ENCODE measurements around the gene PROSER3. TPM values are rescaled to one million over a fixed set of nuclear protein-coding genes. Genes with fewer than 3 reads are reported as not detected.

Gene PROSER3
- total and polyA plus RNA-seq, 2 experiments from 2014 or later = 2.7 to 12.6 TPM

DNA sequence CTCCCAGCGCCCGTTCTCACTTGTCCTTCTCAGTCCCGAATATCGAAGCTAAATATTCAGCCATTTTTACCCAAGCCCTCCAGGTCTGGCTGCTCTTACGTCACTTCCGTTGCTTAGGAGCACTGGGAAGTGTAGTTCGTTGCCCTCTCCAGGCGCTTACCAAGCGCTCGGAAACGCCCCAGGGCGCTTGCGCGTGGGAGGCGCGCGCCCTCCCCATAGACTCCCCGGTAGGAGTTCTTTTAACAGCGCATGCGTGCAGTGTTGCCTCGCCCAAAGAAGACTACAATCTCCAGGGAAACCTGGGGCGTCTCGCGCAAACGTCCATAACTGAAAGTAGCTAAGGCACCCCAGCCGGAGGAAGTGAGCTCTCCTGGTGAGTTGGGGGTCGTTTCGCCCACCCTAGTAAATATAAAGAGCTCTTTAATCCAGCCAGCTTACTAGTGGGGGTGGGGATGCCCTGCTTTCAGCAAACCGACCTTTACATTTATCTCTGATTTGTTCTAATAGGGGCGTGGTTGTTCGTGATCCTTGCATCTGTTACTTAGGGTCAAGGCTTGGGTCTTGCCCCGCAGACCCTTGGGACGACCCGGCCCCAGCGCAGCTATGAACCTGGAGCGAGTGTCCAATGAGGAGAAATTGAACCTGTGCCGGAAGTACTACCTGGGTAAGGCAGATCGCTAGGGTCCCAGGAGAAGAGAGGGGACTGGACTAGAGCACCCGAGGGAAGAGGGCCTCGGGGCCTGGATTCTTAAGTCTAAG, 12.5 kb upstream of the PROSER3 start, which contains the start of the genes PSENEN and U2AF1L4:
Gene PSENEN, plus strand, starts transcription at position 324 of the 759 bp plus-strand sequence. Its CDS starts 280 bp downstream, at position 604.
Gene U2AF1L4, minus strand, starts transcription at position 91 of the 759 bp plus-strand sequence. Its CDS starts 27 bp downstream, at position 64.
- Histone ChIP-seq H3K4me3 (peak within 1 kb of the TSS; percentile 98), H3K36me3 (ENCODE audit: low read depth) (no peaks in the 10 kb centered on the region), H3K79me2 (ENCODE audit: insufficient read depth) (peaks cover 54% of the 10 kb centered on the region), H2AFZ (peak within 1 kb of the TSS; percentile 92), H3K27me3 (replicated peaks; ENCODE audit: insufficient read depth) (no peaks in the 10 kb centered on the region), H3K9me3 (ENCODE audit: low read depth) (no peaks in the 10 kb centered on the region), H3K4me1 (ENCODE audit: insufficient read depth) (peaks cover 21% of the 10 kb centered on the region; the same call in 1 of the 2 replicates), H4K20me1 (ENCODE audit: insufficient read depth) (no peaks in the 10 kb centered on the region), H3K27ac (peak within 1 kb of the TSS; percentile 100), H3K4me2 (ENCODE audit: unreplicated experiment) (peak within 1 kb of the TSS; percentile 92), H3K9ac (peak within 1 kb of the TSS; percentile 100), H3K9me2 (ENCODE audit: insufficient read depth) (no peaks in the 10 kb centered on the region), H3F3A (ENCODE audit: insufficient read depth) (no peaks in the 10 kb centered on the region)
- WGBS, 2 experiments (ENCODE audit: low coverage in 1 of 2, low lambda C conversion rate in 2 of 2, missing lambda C conversion rate in 2 of 2) = 0 to 2% methylated on average over 40 of the region's 40 CpGs
- TF ChIP-seq EZH2 (IDR thresholded peaks at IDR 0.05; ENCODE audit: insufficient read depth, poor library complexity, severe bottlenecking) (no peak), EZH2phosphoT487 (IDR thresholded peaks at IDR 0.05; ENCODE audit: insufficient read depth, low read depth) (no peak)
- in situ Hi-C loops (cut with MboI) = no loop called here
- peak; percentile 100 for DNase-seq

DNA sequence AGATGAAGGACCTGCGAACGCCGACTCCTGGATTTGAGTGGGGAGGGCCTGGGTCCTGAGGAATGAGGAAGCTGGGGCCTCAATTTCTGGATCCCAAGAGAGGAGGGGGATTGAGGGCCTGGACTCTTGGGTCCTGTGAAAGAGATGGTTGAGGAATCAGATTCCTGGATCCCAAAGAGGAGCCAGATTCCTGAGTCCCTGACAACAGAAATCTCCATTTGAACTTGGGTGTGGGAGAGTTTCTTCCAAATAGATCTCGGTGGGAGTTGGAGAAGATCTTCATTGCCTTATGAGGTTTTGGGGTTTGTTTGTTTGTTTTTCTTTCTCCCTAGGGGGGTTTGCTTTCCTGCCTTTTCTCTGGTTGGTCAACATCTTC, 11.9 kb upstream of the PROSER3 start:
- no peaks in the 10 kb centered on the region for H3K36me3 ChIP-seq (ENCODE audit: low read depth)
- peak overlapping the region; percentile 100 for H3K9ac ChIP-seq
- H3K9me2 ChIP-seq (ENCODE audit: insufficient read depth) = no peaks in the 10 kb centered on the region
- H3K4me3 ChIP-seq = peak overlapping the region; percentile 98
- H3K4me1 ChIP-seq (ENCODE audit: insufficient read depth) = peaks cover 21% of the 10 kb centered on the region; the same call in 1 of the 2 replicates
- WGBS, 2 experiments (ENCODE audit: low coverage in 1 of 2, low lambda C conversion rate in 2 of 2, missing lambda C conversion rate in 2 of 2) = 15 to 18% methylated on average over 4 of the region's 4 CpGs
- TF ChIP-seq EZH2phosphoT487 (IDR thresholded peaks at IDR 0.05; ENCODE audit: insufficient read depth, low read depth) (no peak), EZH2 (IDR thresholded peaks at IDR 0.05; ENCODE audit: insufficient read depth, poor library complexity, severe bottlenecking) (no peak)
- H3F3A ChIP-seq (ENCODE audit: insufficient read depth) = no peaks in the 10 kb centered on the region
- DNase-seq = peak; percentile 21
- peak overlapping the region; percentile 85 for H3K4me2 ChIP-seq (ENCODE audit: unreplicated experiment)
- H2AFZ ChIP-seq = peak overlapping the region; percentile 73; the same call in 1 of the 2 replicates
- no peaks in the 10 kb centered on the region for H3K27me3 ChIP-seq (replicated peaks; ENCODE audit: insufficient read depth)
- no peaks in the 10 kb centered on the region for H3K9me3 ChIP-seq (ENCODE audit: low read depth)
- H4K20me1 ChIP-seq (ENCODE audit: insufficient read depth) = no peaks in the 10 kb centered on the region
- H3K79me2 ChIP-seq (ENCODE audit: insufficient read depth) = peaks cover 59% of the 10 kb centered on the region
- in situ Hi-C loops (cut with MboI) = no loop called here
- peak overlapping the region; percentile 100 for H3K27ac ChIP-seq

DNA sequence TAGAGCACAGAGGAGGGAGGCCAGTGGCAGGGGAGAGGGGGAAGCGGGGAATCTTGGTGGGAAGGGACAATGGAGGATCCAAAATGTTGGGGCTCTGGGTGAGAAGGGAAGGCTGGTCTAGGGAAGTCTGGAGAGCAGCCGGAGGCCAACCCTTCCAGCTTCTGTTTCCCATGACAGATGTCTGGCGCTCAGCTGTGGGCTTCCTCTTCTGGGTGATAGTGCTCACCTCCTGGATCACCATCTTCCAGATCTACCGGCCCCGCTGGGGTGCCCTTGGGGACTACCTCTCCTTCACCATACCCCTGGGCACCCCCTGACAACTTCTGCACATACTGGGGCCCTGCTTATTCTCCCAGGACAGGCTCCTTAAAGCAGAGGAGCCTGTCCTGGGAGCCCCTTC, 11.4 kb upstream of the PROSER3 start:
- in situ Hi-C loops (cut with MboI) = no loop called here
- no peak for DNase-seq
- no peaks in the 10 kb centered on the region for H3K9me2 ChIP-seq (ENCODE audit: insufficient read depth)
- peak overlapping the region; percentile 100 for H3K9ac ChIP-seq
- peaks cover 21% of the 10 kb centered on the region; the same call in 1 of the 2 replicates for H3K4me1 ChIP-seq (ENCODE audit: insufficient read depth)
- H3K79me2 ChIP-seq (ENCODE audit: insufficient read depth) = peaks cover 59% of the 10 kb centered on the region
- 75 to 76% methylated on average over 5 of the region's 5 CpGs for WGBS, 2 experiments (ENCODE audit: low coverage in 1 of 2, low lambda C conversion rate in 2 of 2, missing lambda C conversion rate in 2 of 2)
- TF ChIP-seq EZH2 (IDR thresholded peaks at IDR 0.05; ENCODE audit: insufficient read depth, poor library complexity, severe bottlenecking) = no peak
- no peak for TF ChIP-seq EZH2phosphoT487 (IDR thresholded peaks at IDR 0.05; ENCODE audit: insufficient read depth, low read depth)
- H3K36me3 ChIP-seq (ENCODE audit: low read depth) = no peaks in the 10 kb centered on the region
- peak overlapping the region; percentile 98 for H3K4me3 ChIP-seq
- no peak overlapping the region for H2AFZ ChIP-seq
- no peaks in the 10 kb centered on the region for H4K20me1 ChIP-seq (ENCODE audit: insufficient read depth)
- H3K27me3 ChIP-seq (replicated peaks; ENCODE audit: insufficient read depth) = no peaks in the 10 kb centered on the region
- no peaks in the 10 kb centered on the region for H3K9me3 ChIP-seq (ENCODE audit: low read depth)
- peak overlapping the region; percentile 85 for H3K4me2 ChIP-seq (ENCODE audit: unreplicated experiment)
- no peaks in the 10 kb centered on the region for H3F3A ChIP-seq (ENCODE audit: insufficient read depth)
- H3K27ac ChIP-seq = 0 out of 2 replicates have a peak overlapping the region, but pooled peaks have one; percentile 100

DNA sequence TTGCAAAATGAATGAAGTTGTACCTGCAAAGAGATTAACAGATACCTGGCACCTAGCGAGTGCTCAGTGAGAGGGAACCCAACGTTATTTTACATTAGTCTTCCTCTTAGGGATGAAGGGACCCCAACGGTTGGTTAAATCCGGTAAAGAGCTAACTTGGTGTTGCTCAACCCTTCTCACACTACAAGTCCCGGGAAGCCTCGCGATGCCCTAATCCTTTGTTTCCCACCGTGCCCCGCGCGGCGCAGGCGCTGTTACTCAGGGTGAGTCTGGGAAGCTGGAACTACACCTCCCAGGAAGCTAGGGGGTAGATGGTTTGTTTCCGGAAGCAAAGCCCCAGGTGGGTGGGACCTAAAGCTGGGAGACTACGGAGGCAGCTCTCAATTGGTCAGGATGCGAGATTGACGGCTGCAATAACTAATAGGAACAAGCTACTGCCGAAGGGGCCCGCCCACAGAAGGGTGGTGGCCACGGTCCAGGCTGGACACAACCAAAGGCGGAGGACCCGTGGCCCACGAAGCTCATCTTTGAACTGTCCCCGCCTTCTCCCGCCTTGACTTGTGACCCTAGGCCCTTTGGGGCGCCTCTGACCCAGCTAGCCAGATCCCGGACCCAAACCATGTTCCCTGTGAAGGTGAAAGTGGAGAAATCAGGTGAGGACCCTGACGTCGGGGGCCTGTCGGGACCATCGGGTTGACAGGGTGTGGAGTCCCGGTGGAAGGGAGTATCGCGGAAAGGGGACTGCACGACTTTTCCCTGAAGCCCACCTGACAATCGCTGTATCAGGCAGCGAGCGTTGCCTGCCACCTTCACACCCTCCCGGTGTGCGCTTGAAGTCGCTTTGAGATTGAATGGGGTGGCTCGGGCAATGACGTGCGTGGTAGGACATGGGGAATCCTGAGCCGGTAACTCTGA, 9.6 kb upstream of the PROSER3 start, which contains the start of gene LIN37:
Gene LIN37, plus strand, starts transcription at position 471 of the 915 bp plus-strand sequence. Its CDS starts 149 bp downstream, at position 620.
- Histone ChIP-seq H3K9ac (peak within 1 kb of the TSS; percentile 92), H3K36me3 (ENCODE audit: low read depth) (no peaks in the 10 kb centered on the region), H3K4me1 (ENCODE audit: insufficient read depth) (peaks cover 21% of the 10 kb centered on the region; the same call in 1 of the 2 replicates), H3K9me2 (ENCODE audit: insufficient read depth) (no peaks in the 10 kb centered on the region), H3K27ac (peak within 1 kb of the TSS; percentile 49), H3K4me2 (ENCODE audit: unreplicated experiment) (peak within 1 kb of the TSS; percentile 99), H3K9me3 (ENCODE audit: low read depth) (no peaks in the 10 kb centered on the region), H3F3A (ENCODE audit: insufficient read depth) (no peaks in the 10 kb centered on the region), H4K20me1 (ENCODE audit: insufficient read depth) (no peaks in the 10 kb centered on the region), H3K4me3 (peak within 1 kb of the TSS; percentile 99), H3K79me2 (ENCODE audit: insufficient read depth) (peaks cover 59% of the 10 kb centered on the region), H2AFZ (peak within 1 kb of the TSS; percentile 90), H3K27me3 (replicated peaks; ENCODE audit: insufficient read depth) (no peaks in the 10 kb centered on the region)
- in situ Hi-C loops (cut with MboI) = no loop called here
- 1 to 2% methylated on average over 45 of the region's 45 CpGs for WGBS, 2 experiments (ENCODE audit: low coverage in 1 of 2, low lambda C conversion rate in 2 of 2, missing lambda C conversion rate in 2 of 2)
- peak; percentile 100 for DNase-seq
- TF ChIP-seq EZH2phosphoT487 (IDR thresholded peaks at IDR 0.05; ENCODE audit: insufficient read depth, low read depth) (no peak), EZH2 (IDR thresholded peaks at IDR 0.05; ENCODE audit: insufficient read depth, poor library complexity, severe bottlenecking) (no peak)
